GM18951 (cell line): ENCODE measurements around the gene IPO5.

Experiments
- POLR2A ChIP-seq: IDR thresholded peaks from 4 replicates; pipeline ENCODE4 v1.6.1; 2011; ENCODE audit warnings: mild to moderate bottlenecking; ENCODE audit not compliant: insufficient read length, insufficient read depth; ENCODE audit errors: extremely low read depth
- in situ Hi-C: fragments of 300-500 bp; cut with MboI; formaldehyde crosslinking; loops from one replicate; pipeline ENCODE4 v1.12.0; 2022; ENCODE audit warnings: low sequenced_read_pairs, mixed read lengths, inconsistent platforms; ENCODE audit not compliant: unreplicated experiment

IPO5 gene

DNA sequence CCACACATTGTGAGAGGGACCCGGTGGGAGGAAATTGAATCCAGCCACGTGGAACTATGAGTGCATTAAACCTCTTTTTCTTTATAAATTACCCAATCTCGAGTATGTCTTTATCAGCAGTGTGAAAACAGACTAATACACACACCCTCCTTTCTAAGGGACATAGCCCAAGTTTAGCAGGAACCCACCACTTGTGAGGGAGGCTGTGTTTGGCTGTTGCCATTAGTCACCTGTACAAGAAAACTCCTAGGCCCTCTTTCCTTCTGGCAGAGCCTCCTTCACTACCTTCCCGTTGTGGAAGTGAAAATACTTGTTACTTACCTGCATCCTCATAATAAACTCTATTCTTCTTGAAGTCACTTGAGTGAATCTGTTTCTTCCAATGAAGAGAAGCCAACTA is 113.2 kb downstream of the IPO5 start:
- in situ Hi-C loops: no loop called here
- TF ChIP-seq POLR2A: no peak

DNA sequence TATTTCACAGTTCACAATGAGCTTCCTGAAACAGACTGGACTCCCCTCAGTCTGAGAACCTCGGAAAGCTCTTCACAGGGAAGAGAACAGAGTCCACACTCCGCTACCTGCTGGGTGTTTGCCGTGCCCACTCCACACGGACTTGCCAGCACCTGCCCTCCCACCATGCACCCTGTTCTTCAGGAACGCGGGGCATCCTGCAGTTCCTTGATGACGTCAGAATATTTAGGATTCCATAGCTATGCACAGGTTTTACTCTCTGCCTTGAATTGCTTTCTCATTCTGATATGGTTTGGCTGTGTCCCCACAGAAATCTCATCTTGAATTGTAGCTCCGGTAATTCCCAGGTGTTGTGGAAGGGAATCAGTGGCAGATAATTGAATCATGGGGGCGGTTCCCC is 115.0 kb downstream of the IPO5 start:
- in situ Hi-C loops: no loop called here
- no peak for TF ChIP-seq POLR2A

DNA sequence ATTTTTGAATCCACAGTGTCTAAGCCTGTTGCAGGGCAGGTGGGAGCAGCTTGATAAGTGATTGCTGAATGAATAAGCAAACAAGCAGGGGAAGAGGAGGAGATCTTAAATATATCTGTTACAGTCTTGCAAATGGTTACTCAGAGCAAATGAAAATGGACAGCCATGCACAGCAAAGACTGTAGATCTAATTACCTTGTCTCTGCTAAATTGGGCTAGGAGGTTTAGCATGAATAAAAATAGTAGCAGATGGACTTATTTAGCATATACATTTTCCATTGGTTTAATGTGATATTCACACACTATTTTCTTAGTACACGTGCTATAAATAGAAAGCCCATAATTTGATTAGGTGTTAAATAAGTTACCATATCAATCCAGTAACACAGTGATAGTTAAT is 116.5 kb downstream of the IPO5 start:
- TF ChIP-seq POLR2A: no peak
- in situ Hi-C loops: no loop called here

DNA sequence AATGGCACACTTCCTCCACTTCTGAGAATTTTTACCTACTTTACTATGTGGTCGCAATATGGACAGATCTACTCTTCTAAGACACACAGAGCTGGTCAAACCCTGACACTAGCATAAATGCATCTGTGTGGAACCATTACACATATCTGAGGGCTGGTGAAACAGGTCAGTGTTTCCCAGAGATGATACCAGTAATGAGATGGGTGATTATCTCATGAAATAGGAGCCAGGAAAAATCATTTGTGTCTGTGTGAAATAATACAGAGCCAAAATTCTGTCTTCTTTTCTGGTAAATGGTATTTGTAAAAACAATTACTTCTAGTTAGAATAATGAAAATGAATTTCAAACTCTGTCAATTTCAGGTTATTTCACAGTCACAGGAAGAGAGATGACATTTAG is 117.8 kb downstream of the IPO5 start:
- TF ChIP-seq POLR2A: no peak
- in situ Hi-C loops: no loop called here

DNA sequence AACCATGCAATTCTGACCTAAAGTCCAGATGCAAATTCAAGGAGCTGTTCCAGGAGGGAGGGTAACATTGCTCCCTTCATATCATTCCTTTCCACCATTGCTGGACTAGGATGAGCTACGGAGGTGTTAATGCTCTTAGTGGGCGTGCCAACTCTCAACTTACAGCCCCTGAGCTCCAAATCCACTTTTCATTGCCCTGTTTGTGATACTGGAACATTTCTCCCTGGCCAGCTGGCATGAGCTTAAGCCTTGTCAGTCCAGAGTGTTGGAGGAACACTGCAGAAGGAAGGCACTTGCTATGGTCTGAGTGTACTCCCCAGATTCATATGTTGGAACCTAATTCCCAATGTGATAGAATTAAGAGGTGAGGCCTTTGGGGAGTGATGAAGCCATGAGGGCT is 119.0 kb downstream of the IPO5 start:
- in situ Hi-C loops: no loop called here
- TF ChIP-seq POLR2A: no peak
